DND-41 (cell line): Measurements from ENCODE around the gene GRIK4.

Experiments
- EZH2 ChIP-seq: IDR thresholded peaks from 3 replicates; pipeline ENCODE4 v1.6.1; 2012; ENCODE audit warnings: borderline replicate concordance, low read depth, mild to moderate bottlenecking, moderate library complexity, low read length, inconsistent platforms; ENCODE audit not compliant: severe bottlenecking
- TF ChIP-seq, protein P1 (sequence below): IDR thresholded peaks from 2 replicates; pipeline ENCODE4 v1.5.1; 2012; ENCODE audit warnings: borderline replicate concordance, low read length, moderate library complexity, mild to moderate bottlenecking; ENCODE audit not compliant: poor library complexity, severe bottlenecking; ENCODE audit errors: extremely low read depth

- TF ChIP-seq, protein P1, sequence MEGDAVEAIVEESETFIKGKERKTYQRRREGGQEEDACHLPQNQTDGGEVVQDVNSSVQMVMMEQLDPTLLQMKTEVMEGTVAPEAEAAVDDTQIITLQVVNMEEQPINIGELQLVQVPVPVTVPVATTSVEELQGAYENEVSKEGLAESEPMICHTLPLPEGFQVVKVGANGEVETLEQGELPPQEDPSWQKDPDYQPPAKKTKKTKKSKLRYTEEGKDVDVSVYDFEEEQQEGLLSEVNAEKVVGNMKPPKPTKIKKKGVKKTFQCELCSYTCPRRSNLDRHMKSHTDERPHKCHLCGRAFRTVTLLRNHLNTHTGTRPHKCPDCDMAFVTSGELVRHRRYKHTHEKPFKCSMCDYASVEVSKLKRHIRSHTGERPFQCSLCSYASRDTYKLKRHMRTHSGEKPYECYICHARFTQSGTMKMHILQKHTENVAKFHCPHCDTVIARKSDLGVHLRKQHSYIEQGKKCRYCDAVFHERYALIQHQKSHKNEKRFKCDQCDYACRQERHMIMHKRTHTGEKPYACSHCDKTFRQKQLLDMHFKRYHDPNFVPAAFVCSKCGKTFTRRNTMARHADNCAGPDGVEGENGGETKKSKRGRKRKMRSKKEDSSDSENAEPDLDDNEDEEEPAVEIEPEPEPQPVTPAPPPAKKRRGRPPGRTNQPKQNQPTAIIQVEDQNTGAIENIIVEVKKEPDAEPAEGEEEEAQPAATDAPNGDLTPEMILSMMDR, result no peak
- TF ChIP-seq EZH2, result no peak
These were observed 300.2 kb downstream of the GRIK4 start for GRCh38 chr11:120811731-120812130.
